IPS-18c (cell line): ENCODE data around the gene SPOCD1.

Experiments used
- H3K4me3 ChIP-seq: 2 replicates; pipeline ENCODE4 v1.7.0; 2013; ENCODE audit warnings: low read depth, mild to moderate bottlenecking, low read length, moderate library complexity; ENCODE audit not compliant: insufficient read depth
- H3K9me3 ChIP-seq: one replicate; pipeline ENCODE4 v1.6.1; 2013; ENCODE audit warnings: mild to moderate bottlenecking, low read length, moderate library complexity; ENCODE audit not compliant: control insufficient read depth, insufficient read depth

SPOCD1 gene

GRCh38 chr1:31809698-31810097 is 6.1 kb downstream of the SPOCD1 start:
- Histone ChIP-seq H3K9me3 (no peaks in the 10 kb centered on the region), H3K4me3 (no peak overlapping the region)

GRCh38 chr1:31807273-31808048 is 8.4 kb downstream of the SPOCD1 start:
- H3K4me3 ChIP-seq, result no peak overlapping the region

GRCh38 chr1:31805318-31805717 is 10.5 kb downstream of the SPOCD1 start:
- H3K9me3 ChIP-seq, result no peaks in the 10 kb centered on the region
- no peak overlapping the region for H3K4me3 ChIP-seq

More at GRCh38 chr1:31807273-31808048, 8.4 kb downstream of the SPOCD1 start:
- no peaks in the 10 kb centered on the region for H3K9me3 ChIP-seq

- Histone ChIP-seq H3K4me3 (no peak overlapping the region), H3K9me3 (no peaks in the 10 kb centered on the region)
Observed at GRCh38 chr1:31804098-31804497, 11.7 kb downstream of the SPOCD1 start.

- H3K4me3 ChIP-seq, result no peak overlapping the region
- H3K9me3 ChIP-seq, result no peaks in the 10 kb centered on the region
Observed at GRCh38 chr1:31803610-31804009, 12.2 kb downstream of the SPOCD1 start.

GRCh38 chr1:31802190-31803150 is 13.4 kb downstream of the SPOCD1 start:
- Histone ChIP-seq H3K9me3 (no peaks in the 10 kb centered on the region), H3K4me3 (no peak overlapping the region)

- no peak overlapping the region for H3K4me3 ChIP-seq
- H3K9me3 ChIP-seq, result no peaks in the 10 kb centered on the region
Observed at GRCh38 chr1:31801458-31801857, 14.4 kb downstream of the SPOCD1 start.

GRCh38 chr1:31800674-31800967 is 15.2 kb downstream of the SPOCD1 start:
- Histone ChIP-seq H3K9me3 (no peaks in the 10 kb centered on the region), H3K4me3 (no peak overlapping the region)

GRCh38 chr1:31799895-31800673 is 15.7 kb downstream of the SPOCD1 start:
- no peaks in the 10 kb centered on the region for H3K9me3 ChIP-seq
- no peak overlapping the region; the same call in 1 of the 2 replicates for H3K4me3 ChIP-seq

GRCh38 chr1:31799196-31799894 is 16.5 kb downstream of the SPOCD1 start:
- Histone ChIP-seq H3K4me3 (no peak overlapping the region), H3K9me3 (no peaks in the 10 kb centered on the region)

- Histone ChIP-seq H3K9me3 (no peaks in the 10 kb centered on the region), H3K4me3 (no peak overlapping the region)
Observed at GRCh38 chr1:31798433-31799195, 17.2 kb downstream of the SPOCD1 start.

- H3K4me3 ChIP-seq, result no peak overlapping the region
- H3K9me3 ChIP-seq, result no peaks in the 10 kb centered on the region
Observed at GRCh38 chr1:31798086-31798432, 17.8 kb downstream of the SPOCD1 start.

- no peaks in the 10 kb centered on the region for H3K9me3 ChIP-seq
- H3K4me3 ChIP-seq, result no peak overlapping the region
Observed at GRCh38 chr1:31797216-31797615, 18.6 kb downstream of the SPOCD1 start.

- Histone ChIP-seq H3K4me3 (no peak overlapping the region), H3K9me3 (no peaks in the 10 kb centered on the region)
Observed at GRCh38 chr1:31796707-31797106, 19.1 kb downstream of the SPOCD1 start.

GRCh38 chr1:31795801-31796621 is 19.8 kb downstream of the SPOCD1 start:
- Histone ChIP-seq H3K9me3 (no peaks in the 10 kb centered on the region), H3K4me3 (no peak overlapping the region)
